ENCODE measurements around the gene NIPA2.
A peak's percentile ranks its signal among the peaks of the same experiment; 100 is the strongest.

Gene NIPA2

GRCh38 chr15:22868928-22869327, 30.5 kb downstream of the NIPA2 start:
- TF ChIP-seq CTCF (conservative IDR thresholded peaks at IDR 0.05; ENCODE audit: low read depth, low read length), result no peak
- no peak overlapping the region for H3K4me3 ChIP-seq (ENCODE audit: low read depth, low read length)
- no peak for DNase-seq (ENCODE audit: low read depth)

- no peak for DNase-seq (ENCODE audit: low read depth)
- H3K4me3 ChIP-seq (ENCODE audit: low read depth, low read length), result no peak overlapping the region
- TF ChIP-seq CTCF (conservative IDR thresholded peaks at IDR 0.05; ENCODE audit: low read depth, low read length), result no peak
Observed at GRCh38 chr15:22869856-22870255, 31.4 kb downstream of the NIPA2 start.

- H3K4me3 ChIP-seq (ENCODE audit: low read depth, low read length), result no peak overlapping the region
- no peak for TF ChIP-seq CTCF (conservative IDR thresholded peaks at IDR 0.05; ENCODE audit: low read depth, low read length)
- DNase-seq (ENCODE audit: low read depth), result no peak
Observed at GRCh38 chr15:22870865-22871264, 32.4 kb downstream of the NIPA2 start.

GRCh38 chr15:22871481-22872086, 33.1 kb downstream of the NIPA2 start:
- no peak for DNase-seq (ENCODE audit: low read depth)
- H3K4me3 ChIP-seq (ENCODE audit: low read depth, low read length), result no peak overlapping the region
- TF ChIP-seq CTCF (conservative IDR thresholded peaks at IDR 0.05; ENCODE audit: low read depth, low read length), result no peak

- no peak for TF ChIP-seq CTCF (conservative IDR thresholded peaks at IDR 0.05; ENCODE audit: low read depth, low read length)
- DNase-seq (ENCODE audit: low read depth), result peak; percentile 92
- H3K4me3 ChIP-seq (ENCODE audit: low read depth, low read length), result no peak overlapping the region
Observed at GRCh38 chr15:22872936-22873701, 34.7 kb downstream of the NIPA2 start.

GRCh38 chr15:22873841-22874240, 35.4 kb downstream of the NIPA2 start:
- TF ChIP-seq CTCF (conservative IDR thresholded peaks at IDR 0.05; ENCODE audit: low read depth, low read length), result no peak
- no peak for DNase-seq (ENCODE audit: low read depth)
- no peak overlapping the region for H3K4me3 ChIP-seq (ENCODE audit: low read depth, low read length)

GRCh38 chr15:22874256-22874655, 35.8 kb downstream of the NIPA2 start:
- H3K4me3 ChIP-seq (ENCODE audit: low read depth, low read length), result no peak overlapping the region
- no peak for DNase-seq (ENCODE audit: low read depth)
- no peak for TF ChIP-seq CTCF (conservative IDR thresholded peaks at IDR 0.05; ENCODE audit: low read depth, low read length)
